Ishikawa (cell line): ENCODE data around the gene CUEDC1.

ENCODE experiments used
- CEBPB ChIP-seq: IDR thresholded peaks from 2 replicates; pipeline ENCODE4 v1.6.1; 2012
- CREB1 ChIP-seq: IDR thresholded peaks from 2 replicates; pipeline ENCODE4 v1.6.1; 2012; ENCODE audit warnings: low read depth
- EGR1 ChIP-seq: IDR thresholded peaks from 2 replicates; pipeline ENCODE4 v1.6.1; 2012
- EP300 ChIP-seq: IDR thresholded peaks from 2 replicates; pipeline ENCODE4 v1.6.1; 2012; ENCODE audit warnings: borderline replicate concordance
- FOXM1 ChIP-seq: IDR thresholded peaks from 2 replicates; pipeline ENCODE4 v1.6.1; 2012; ENCODE audit warnings: low read depth, borderline replicate concordance
- MAX ChIP-seq: IDR thresholded peaks from 2 replicates; pipeline ENCODE4 v1.6.1; 2012
- NFIC ChIP-seq: IDR thresholded peaks from 2 replicates; pipeline ENCODE4 v1.6.1; 2012
- RAD21 ChIP-seq: IDR thresholded peaks from 2 replicates; pipeline ENCODE4 v1.6.1; 2012; ENCODE audit warnings: low read depth
- REST ChIP-seq: IDR thresholded peaks from 2 replicates; pipeline ENCODE4 v1.6.1; 2012; ENCODE audit warnings: low read depth, mild to moderate bottlenecking
- TAF1 ChIP-seq: IDR thresholded peaks from 2 replicates; pipeline ENCODE4 v1.6.1; 2012; ENCODE audit warnings: low read depth, mild to moderate bottlenecking
- TCF12 ChIP-seq: IDR thresholded peaks from 2 replicates; pipeline ENCODE4 v1.6.1; 2012; ENCODE audit warnings: low read depth
- TEAD4 ChIP-seq: IDR thresholded peaks from 2 replicates; pipeline ENCODE4 v1.6.1; 2012
- YY1 ChIP-seq: IDR thresholded peaks from 2 replicates; pipeline ENCODE4 v1.6.1; 2012; ENCODE audit warnings: low read depth
- ZBTB7A ChIP-seq: IDR thresholded peaks from 2 replicates; pipeline ENCODE4 v1.6.1; 2012; ENCODE audit warnings: low read depth
- TF ChIP-seq, protein P1 (sequence below): IDR thresholded peaks from 2 replicates; pipeline ENCODE4 v1.6.1; 2012

CUEDC1 gene

GRCh38 chr17:57814421-57814820, 140.8 kb downstream of the CUEDC1 start:
- no peak for TF ChIP-seq CEBPB
- TF ChIP-seq, protein P1, sequence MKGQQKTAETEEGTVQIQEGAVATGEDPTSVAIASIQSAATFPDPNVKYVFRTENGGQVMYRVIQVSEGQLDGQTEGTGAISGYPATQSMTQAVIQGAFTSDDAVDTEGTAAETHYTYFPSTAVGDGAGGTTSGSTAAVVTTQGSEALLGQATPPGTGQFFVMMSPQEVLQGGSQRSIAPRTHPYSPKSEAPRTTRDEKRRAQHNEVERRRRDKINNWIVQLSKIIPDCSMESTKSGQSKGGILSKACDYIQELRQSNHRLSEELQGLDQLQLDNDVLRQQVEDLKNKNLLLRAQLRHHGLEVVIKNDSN: no peak
- no peak for TF ChIP-seq YY1
- TF ChIP-seq FOXM1: no peak
- no peak for TF ChIP-seq CREB1
- no peak for TF ChIP-seq EGR1
- TF ChIP-seq ZBTB7A: no peak
- TF ChIP-seq TAF1: no peak
- no peak for TF ChIP-seq TEAD4
- TF ChIP-seq EP300: no peak
- TF ChIP-seq MAX: no peak

GRCh38 chr17:57811638-57812280, 143.5 kb downstream of the CUEDC1 start:
- TF ChIP-seq TCF12 (no peak), NFIC (no peak), RAD21 (no peak), TAF1 (no peak), MAX (no peak), CEBPB (no peak), EGR1 (no peak), CREB1 (no peak), ZBTB7A (no peak), YY1 (no peak), TEAD4 (no peak), FOXM1 (no peak), EP300 (no peak), REST (no peak)
- TF ChIP-seq, protein P1: no peak
